HCT116 (cell line): ENCODE data around the gene TMCO1. TPM values are rescaled to one million over a fixed set of nuclear protein-coding genes. Genes with fewer than 3 reads are reported as not detected.

ENCODE experiments used
- ATAC-seq: fragments of 200-7000 bp; cut with Tn5 transposase; 2 replicates; pipeline ENCODE4 v1.9.1; 2020; ENCODE audit warnings: mild to moderate bottlenecking, moderate library complexity
- BruUV-seq: library from RNA; stranded (reverse); fragments of 400-500 nt; replicated peaks from 2 replicates; lab custom pipeline; 2021; lab: Mats Ljungman, UMichigan
- CTCF ChIA-PET: fragments of 300-600 bp; sonication (Branson Sonifier 250); formaldehyde crosslinking; loops from one replicate; lab custom pipeline; 2021; ENCODE audit warnings: antibody characterized with exemption; lab: Charles Lee
- POLR2A ChIA-PET: fragments of 300-600, 350-600 bp; sonication (Branson Sonifier 250); formaldehyde crosslinking; loops from one replicate; lab custom pipeline; 2021; ENCODE audit warnings: antibody characterized with exemption; lab: Charles Lee
- RAD21 ChIA-PET, 2 experiments: fragments of 300-600 bp; sonication (Branson Sonifier 250); formaldehyde crosslinking; loops; one replicate each; lab custom pipeline; 2023; ENCODE audit warnings: low total read pairs in 2 of 2; ENCODE audit not compliant: uncharacterized antibody in 2 of 2, unreplicated experiment in 2 of 2, low non-redundant PET in 1 of 2; lab: Charles Lee
- DNase-seq: peaks from one replicate; pipeline ENCODE4 v3.0.0-alpha.2; 2010; ENCODE audit warnings: low read depth, low spot score
- H2AFZ ChIP-seq: fragments of 200-600 bp; shearing (Covaris generic), sonication (generic); 2 replicates; pipeline ENCODE4 v1.6.1; 2017; ENCODE audit warnings: low read depth, mixed run types, mixed read lengths, antibody characterized with exemption, low read length; ENCODE audit not compliant: poor library complexity, severe bottlenecking
- H3K27ac ChIP-seq: 2 replicates; pipeline ENCODE4 v1.5.1; 2012; ENCODE audit warnings: low read depth, low read length
- H3K27me3 ChIP-seq: fragments of 200-600 bp; sonication (generic); 2 replicates; pipeline ENCODE4 v1.6.1; 2016; ENCODE audit warnings: mixed run types, low read length, mixed read lengths; ENCODE audit not compliant: insufficient read depth
- H3K36me3 ChIP-seq, 2 experiments: fragments of 200-500 bp in 1 of 2; fragments of 200-600 bp in 1 of 2; sonication (Bioruptor generic) in 1 of 2; sonication (generic) in 1 of 2; 2 replicates each; pipeline versions ENCODE4 v1.5.1 to v1.6.1; 2014 to 2016; ENCODE audit warnings: low read length in 2 of 2, inconsistent platforms in 1 of 2, mixed read lengths in 1 of 2, mixed run types in 1 of 2; ENCODE audit not compliant: insufficient read depth in 2 of 2, control insufficient read depth in 1 of 2
- H3K4me1 ChIP-seq, 2 experiments: fragments of 200-600 bp in 1 of 2; sonication (generic) in 1 of 2; 2 replicates each; pipeline versions ENCODE4 v1.5.1 to v1.6.1; 2012 to 2017; ENCODE audit warnings: low read length in 2 of 2, inconsistent platforms in 1 of 2, mild to moderate bottlenecking in 1 of 2, mixed read lengths in 1 of 2, mixed run types in 1 of 2, moderate library complexity in 1 of 2; ENCODE audit not compliant: insufficient read depth in 2 of 2, control insufficient read depth in 1 of 2
- H3K4me2 ChIP-seq: fragments of 200-600 bp; sonication (generic); 2 replicates; pipeline ENCODE4 v1.6.1; 2017; ENCODE audit warnings: mixed run types, low read length, mixed read lengths
- H3K4me3 ChIP-seq, 2 experiments: fragments of 200-600 bp in 1 of 2; sonication (generic) in 1 of 2; replicated peaks in 1 of 2; 2 replicates each; pipeline ENCODE4 v1.5.1; 2011 to 2016; ENCODE audit warnings: low read length in 2 of 2, control low read depth in 1 of 2, low read depth in 1 of 2, mild to moderate bottlenecking in 1 of 2, mixed read lengths in 1 of 2, mixed run types in 1 of 2
- H3K79me2 ChIP-seq: fragments of 200-600 bp; sonication (generic); 2 replicates; pipeline ENCODE4 v1.6.1; 2017; ENCODE audit warnings: mild to moderate bottlenecking, mixed run types, low read length, moderate library complexity, mixed read lengths; ENCODE audit not compliant: insufficient read depth
- H3K9ac ChIP-seq: fragments of 200-600 bp; sonication (generic); 2 replicates; pipeline ENCODE4 v1.6.1; 2016; ENCODE audit warnings: low read length, mixed read lengths
- H3K9me2 ChIP-seq: fragments of 200-600 bp; sonication (generic), shearing (Covaris generic); 2 replicates; pipeline ENCODE4 v1.6.1; 2017; ENCODE audit warnings: mixed run types, mild to moderate bottlenecking, moderate library complexity; ENCODE audit not compliant: insufficient read depth
- H3K9me3 ChIP-seq, 2 experiments: fragments of 200-500 bp in 1 of 2; fragments of 200-600 bp in 1 of 2; sonication (Bioruptor generic) in 1 of 2; sonication (generic) in 1 of 2; 2 replicates each; pipeline ENCODE4 v1.6.1; 2014 to 2017; ENCODE audit warnings: low read length in 2 of 2, mixed read lengths in 2 of 2, inconsistent platforms in 1 of 2, low read depth in 1 of 2, mild to moderate bottlenecking in 1 of 2, mixed run types in 1 of 2, moderate library complexity in 1 of 2; ENCODE audit not compliant: control insufficient read depth in 1 of 2, insufficient read depth in 1 of 2
- H4K20me1 ChIP-seq: fragments of 200-600 bp; sonication (generic), shearing (Covaris generic); 2 replicates; pipeline ENCODE4 v1.6.1; 2017; ENCODE audit warnings: mixed run types, mild to moderate bottlenecking, moderate library complexity; ENCODE audit not compliant: insufficient read depth
- CBX3 ChIP-seq: IDR thresholded peaks from 2 replicates; pipeline ENCODE4 v1.6.1; 2012; ENCODE audit warnings: low read depth
- EZH2 ChIP-seq: fragments of 200-600 bp; sonication (generic); IDR thresholded peaks from 2 replicates; pipeline ENCODE4 v1.6.1; 2017; ENCODE audit warnings: antibody characterized with exemption, mixed run types
- JUND ChIP-seq: IDR thresholded peaks from 2 replicates; pipeline ENCODE4 v1.6.1; 2012
- MAX ChIP-seq: IDR thresholded peaks from 2 replicates; pipeline ENCODE4 v1.6.1; 2012
- POLR2AphosphoS5 ChIP-seq: IDR thresholded peaks from 2 replicates; pipeline ENCODE4 v1.6.1; 2011; ENCODE audit warnings: mild to moderate bottlenecking, low read depth, low read length, moderate library complexity
- RAD21 ChIP-seq: IDR thresholded peaks from 2 replicates; pipeline ENCODE4 v1.6.1; 2012; ENCODE audit warnings: low read depth, mild to moderate bottlenecking
- SIN3A ChIP-seq: IDR thresholded peaks from 2 replicates; pipeline ENCODE4 v1.6.1; 2012; ENCODE audit warnings: low read depth
- ZBTB33 ChIP-seq: IDR thresholded peaks from 2 replicates; pipeline ENCODE4 v1.6.1; 2011; ENCODE audit warnings: mild to moderate bottlenecking, low read length, moderate library complexity; ENCODE audit not compliant: insufficient replicate concordance; ENCODE audit errors: extremely low read depth
- ZNF274 ChIP-seq: fragments of 200-500 bp; sonication (Bioruptor generic); IDR thresholded peaks from 2 replicates; pipeline ENCODE4 v1.6.1; 2014; ENCODE audit warnings: mild to moderate bottlenecking, low read depth, low read length, inconsistent platforms
- intact Hi-C: fragments of 100-400 bp; cut with micrococcal nuclease; formaldehyde crosslinking; loops from 2 replicates; pipeline ENCODE4 v1.10.0; 2022
- total RNA-seq: library from RNA; stranded (reverse); gene quantifications from one replicate; pipeline ENCODE4 v1.2.1, GENCODE V29; 2021; ENCODE audit not compliant: unreplicated experiment

TMCO1 gene
- total RNA-seq, 1 experiment from 2014 or later = 61.2 TPM

- intact Hi-C loops = no loop called here
- H3K36me3 ChIP-seq = peaks cover 19 to 28% of the 10 kb centered on the region in 2 experiments
- DNase-seq (no peak), ATAC-seq (no peak)
- H3K9me3 ChIP-seq = no peaks in the 10 kb centered on the region
- H3K4me3 ChIP-seq = no peak overlapping the region
- no TSS peak for BruUV-seq
- H3K27ac ChIP-seq = no peak overlapping the region
- no peaks in the 10 kb centered on the region; the same call in 1 of the 2 replicates for H3K79me2 ChIP-seq
- H3K9ac ChIP-seq = no peak overlapping the region
- POLR2A ChIA-PET = no interaction called here
- H3K27me3 ChIP-seq = no peaks in the 10 kb centered on the region
- H3K4me2 ChIP-seq = no peak overlapping the region
- CTCF ChIA-PET = no interaction called here
- RAD21 ChIA-PET = no interaction called here
- TF ChIP-seq ZBTB33 (no peak), ZNF274 (no peak), CBX3 (no peak), MAX (no peak), POLR2AphosphoS5 (no peak), RAD21 (no peak), EZH2 (no peak)
- no peaks in the 10 kb centered on the region for H3K4me1 ChIP-seq
- no peak overlapping the region for H2AFZ ChIP-seq
- H3K9me2 ChIP-seq = no peaks in the 10 kb centered on the region
- H4K20me1 ChIP-seq = no peaks in the 10 kb centered on the region
These were observed 26.5 kb downstream of the TMCO1 start for GRCh38 chr1:165742194-165742593.

- no TSS peak for BruUV-seq
- Histone ChIP-seq H3K36me3 (peaks cover 14 to 28% of the 10 kb centered on the region in 2 experiments), H3K4me3 (no peak overlapping the region), H2AFZ (no peak overlapping the region), H3K79me2 (0 out of 2 replicates have a peak, but pooled peaks cover 3% of the 10 kb centered on the region), H3K9me3 (no peaks in the 10 kb centered on the region), H3K27ac (no peak overlapping the region), H3K27me3 (no peaks in the 10 kb centered on the region), H3K4me2 (no peak overlapping the region), H3K4me1 (no peaks in the 10 kb centered on the region), H4K20me1 (no peaks in the 10 kb centered on the region), H3K9ac (no peak overlapping the region), H3K9me2 (no peaks in the 10 kb centered on the region)
- ChIA-PET CTCF (no interaction called here), RAD21 (no interaction called here), POLR2A (no interaction called here)
- DNase-seq = no peak
- intact Hi-C loops = no loop called here
- TF ChIP-seq JUND (no peak), SIN3A (no peak)
- no peak for ATAC-seq
These were observed 29.9 kb downstream of the TMCO1 start for GRCh38 chr1:165738794-165739193.
